Upper lobe of left lung (tissue), 6 donors: ENCODE results near the gene CTXND1. TPM values are rescaled to one million over a fixed set of nuclear protein-coding genes. Genes with fewer than 3 reads are reported as not detected.

Source experiments
- ATAC-seq, 2 donors: fragments of 200-7000 bp; cut with Tn5 transposase; one replicate each; pipeline ENCODE4 v1.9.1; 2022; ENCODE audit warnings: mild to moderate bottlenecking in 2 of 2, moderate library complexity in 2 of 2; ENCODE audit not compliant: low FRiP score in 2 of 2
- DNase-seq, 2 donors: peaks; one replicate each; pipeline ENCODE4 v3.0.0-alpha.2; 2019 to 2020
- H3K27ac ChIP-seq, 4 donors: fragments of 200-600 bp; sonication (generic); one replicate each; pipeline ENCODE4 v1.5.1; 2016 to 2019
- H3K27me3 ChIP-seq, 4 donors: fragments of 200-600 bp; sonication (generic); one replicate each; pipeline ENCODE4 v1.5.1; 2017 to 2019
- H3K36me3 ChIP-seq, 4 donors: fragments of 200-600 bp; sonication (generic); one replicate each; pipeline ENCODE4 v1.5.1; 2016 to 2019
- H3K4me1 ChIP-seq, 4 donors: fragments of 200-600 bp; sonication (generic); one replicate each; pipeline ENCODE4 v1.5.1; 2018 to 2019
- H3K4me3 ChIP-seq, 4 donors: fragments of 200-600 bp; sonication (generic); one replicate each; pipeline ENCODE4 v1.5.1; 2017 to 2019; ENCODE audit warnings: mild to moderate bottlenecking in 2 of 4, moderate library complexity in 1 of 4
- H3K9me3 ChIP-seq, 4 donors: fragments of 200-600 bp; sonication (generic); one replicate each; pipeline ENCODE4 v1.5.1; 2018 to 2019
- CTCF ChIP-seq, 6 experiments: fragments of 450-650 bp in 4 of 6; fragments of 200-600 bp in 2 of 6; sonication (generic) in 2 of 6; IDR thresholded peaks; one replicate each; pipeline ENCODE4 v1.5.1; 2016 to 2019; ENCODE audit warnings: antibody characterized with exemption in 6 of 6
- EP300 ChIP-seq, 4 donors: sonication (generic); formaldehyde crosslinking; IDR thresholded peaks; one replicate each; pipeline ENCODE4 v1.5.1; 2017; ENCODE audit warnings: antibody characterized with exemption in 4 of 4, control low read depth in 2 of 4
- POLR2A ChIP-seq, 4 donors: fragments of 450-650 bp; IDR thresholded peaks; one replicate each; pipeline ENCODE4 v1.5.1; 2016 to 2017; ENCODE audit warnings: antibody characterized with exemption in 4 of 4, mild to moderate bottlenecking in 2 of 4
- POLR2AphosphoS5 ChIP-seq, 2 donors: sonication (generic); formaldehyde crosslinking; IDR thresholded peaks; one replicate each; pipeline ENCODE4 v1.5.1; 2017; ENCODE audit warnings: antibody characterized with exemption in 2 of 2
- WGBS, 2 donors: methylation state at CpG; one replicate each; pipeline ENCODE4 v1.1.5; 2017 to 2018; 5-methylcytosine and 5-hydroxymethylcytosine counted together
- total RNA-seq, 6 donors: library from RNA; depleted of rRNA in 4 of 6; stranded (reverse); fragments of >200 nt in 4 of 6; gene quantifications; one replicate each; pipeline versions ENCODE4 v1.1.0 to v1.2.1, GENCODE V29; 2016 to 2021
- donor health status: DM: no; HTN: no; CAD: no; lungs with moderate emphysema.
- donor health status: DM: no; HTN: yes; CAD: no; lungs with severe emphysema.

The CTXND1 gene
- total RNA-seq, 6 donors from 2014 or later = 0.10 to 4.1 (median 1.1) TPM

GRCh38 chr15:80289528-80290495 lies 37.8 kb upstream of the CTXND1 start:
- no peaks in the 10 kb centered on the region for H3K9me3 ChIP-seq
- no peaks in the 10 kb centered on the region for H3K27me3 ChIP-seq
- no peaks in the 10 kb centered on the region for H3K4me1 ChIP-seq
- H3K4me3 ChIP-seq = no peak overlapping the region
- H3K36me3 ChIP-seq = no peaks in the 10 kb centered on the region
- TF ChIP-seq POLR2A (IDR thresholded peaks at IDR 0.05) = no peak
- TF ChIP-seq POLR2AphosphoS5 (IDR thresholded peaks at IDR 0.05) = no peak
- TF ChIP-seq CTCF (IDR thresholded peaks at IDR 0.05) = no peak
- no peak for TF ChIP-seq EP300 (IDR thresholded peaks at IDR 0.05)
- no peak for DNase-seq
- H3K27ac ChIP-seq = no peak overlapping the region
- no peak for ATAC-seq
- WGBS, 2 donors = 40 to 45% methylated on average over 9 of the region's 9 CpGs

- Histone ChIP-seq H3K27ac (no peak overlapping the region), H3K4me3 (no peak overlapping the region), H3K36me3 (no peaks in the 10 kb centered on the region), H3K4me1 (no peaks in the 10 kb centered on the region), H3K9me3 (no peaks in the 10 kb centered on the region), H3K27me3 (no peaks in the 10 kb centered on the region)
- ATAC-seq (no peak), DNase-seq (no peak)
- 70 to 83% methylated on average over 4 of the region's 4 CpGs for WGBS, 2 donors
- no peak for TF ChIP-seq CTCF (IDR thresholded peaks at IDR 0.05)
- TF ChIP-seq POLR2AphosphoS5 (IDR thresholded peaks at IDR 0.05) = no peak
- TF ChIP-seq EP300 (IDR thresholded peaks at IDR 0.05) = no peak
- no peak for TF ChIP-seq POLR2A (IDR thresholded peaks at IDR 0.05)
These were observed 36.1 kb upstream of the CTXND1 start for GRCh38 chr15:80288131-80288530.

DNA sequence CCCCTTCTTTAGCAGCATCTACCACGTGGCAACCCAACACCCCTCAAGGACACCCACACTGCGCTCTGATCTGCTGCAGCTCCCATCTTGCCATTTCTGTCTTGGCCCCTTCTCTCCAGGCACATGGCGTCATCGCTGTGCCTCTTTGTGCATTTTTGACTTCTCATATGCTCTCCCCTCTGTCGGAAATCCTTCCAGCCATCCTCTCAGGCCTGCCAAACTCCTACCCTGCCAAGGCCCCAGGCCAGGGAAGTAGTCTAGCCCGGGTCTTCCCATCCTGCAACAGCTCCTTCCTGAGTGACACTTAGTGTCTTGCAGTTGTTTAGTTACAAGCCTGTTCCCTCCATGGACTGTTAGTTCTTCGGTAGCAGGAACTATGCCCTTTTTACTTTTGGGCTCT lies 34.0 kb upstream of the CTXND1 start:
- Histone ChIP-seq H3K36me3 (no peaks in the 10 kb centered on the region), H3K4me3 (no peak overlapping the region), H3K27ac (no peak overlapping the region), H3K4me1 (no peaks in the 10 kb centered on the region), H3K27me3 (no peaks in the 10 kb centered on the region), H3K9me3 (no peaks in the 10 kb centered on the region)
- DNase-seq = no peak
- ATAC-seq = no peak
- WGBS, 2 donors = 64 to 81% methylated on average over 7 of the region's 7 CpGs
- TF ChIP-seq CTCF (IDR thresholded peaks at IDR 0.05) (no peak), POLR2AphosphoS5 (IDR thresholded peaks at IDR 0.05) (no peak), POLR2A (IDR thresholded peaks at IDR 0.05) (no peak), EP300 (IDR thresholded peaks at IDR 0.05) (no peak)

DNA sequence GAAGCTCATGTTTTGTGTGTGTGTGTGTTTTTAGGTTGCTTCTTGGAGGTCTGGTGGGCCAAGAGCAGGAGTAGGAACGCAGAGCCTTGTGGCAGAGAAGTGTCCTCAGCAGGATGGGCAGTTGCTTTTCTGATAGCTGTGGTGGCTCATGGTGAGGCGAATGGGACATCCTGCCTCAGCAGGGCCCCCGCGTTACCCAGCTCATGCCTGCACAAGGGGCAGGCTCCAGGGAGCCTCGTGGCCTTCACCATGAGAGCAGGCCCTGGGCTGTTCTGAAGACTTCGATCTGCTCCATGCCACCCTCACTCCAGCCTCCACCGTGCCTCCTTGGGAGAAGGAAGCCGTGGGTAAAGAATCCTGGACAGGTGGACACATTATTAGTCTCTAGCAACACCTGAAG lies 33.4 kb upstream of the CTXND1 start:
- Histone ChIP-seq H3K9me3 (no peaks in the 10 kb centered on the region), H3K27ac (no peak overlapping the region), H3K4me3 (no peak overlapping the region), H3K36me3 (no peaks in the 10 kb centered on the region), H3K27me3 (no peaks in the 10 kb centered on the region), H3K4me1 (no peaks in the 10 kb centered on the region)
- 86 to 93% methylated on average over 8 of the region's 8 CpGs for WGBS, 2 donors
- TF ChIP-seq EP300 (IDR thresholded peaks at IDR 0.05) (no peak), POLR2A (IDR thresholded peaks at IDR 0.05) (no peak), POLR2AphosphoS5 (IDR thresholded peaks at IDR 0.05) (no peak), CTCF (IDR thresholded peaks at IDR 0.05) (no peak)
- ATAC-seq (no peak), DNase-seq (peak in 1 of 2 donors; percentile 26)
